GM12878 (cell line): ENCODE data around the gene MED4. TPM values are rescaled to one million over a fixed set of nuclear protein-coding genes. Genes with fewer than 3 reads are reported as not detected.

Experiments used
- ASH2L ChIP-seq: fragments of 300-600, 200-600 bp; sonication (generic); IDR thresholded peaks from 2 replicates; pipeline ENCODE4 v1.6.1; 2017; ENCODE audit warnings: low read depth, mild to moderate bottlenecking, borderline replicate concordance
- JUND ChIP-seq: IDR thresholded peaks from 2 replicates; pipeline ENCODE4 v1.6.1; 2012; ENCODE audit warnings: low read depth, mild to moderate bottlenecking, low read length, improper control_type of control experiment, moderate library complexity
- MYB ChIP-seq: fragments of 150-350 bp; IDR thresholded peaks from 2 replicates; pipeline ENCODE4 v1.6.1; 2014; ENCODE audit warnings: mild to moderate bottlenecking, low read depth, low read length, borderline replicate concordance
- NFYA ChIP-seq: IDR thresholded peaks from 2 replicates; pipeline ENCODE4 v1.6.1; 2011; ENCODE audit warnings: low read depth, mild to moderate bottlenecking, low read length, improper control_type of control experiment, borderline replicate concordance
- RB1 ChIP-seq: fragments of 450-650 bp; formaldehyde crosslinking; IDR thresholded peaks from 2 replicates; pipeline ENCODE4 v1.6.1; 2017; ENCODE audit warnings: mild to moderate bottlenecking, borderline replicate concordance
- ZNF24 ChIP-seq: fragments of 450-650 bp; IDR thresholded peaks from 2 replicates; pipeline ENCODE4 v1.6.1; 2017; ENCODE audit warnings: antibody characterized with exemption, mild to moderate bottlenecking
- polyA plus RNA-seq, 11 experiments: library from polyadenylated mRNA; depleted of rRNA in 4 of 11; unstranded in 6 of 11; stranded (reverse) in 5 of 11; fragments of >200 nt; fragmentation: Nextera tagmentation in 4 of 11; fragmentation: Illumina TruSeq in 1 of 11; extraction: Ambion mirVana in 4 of 11; extraction: Trizol in 1 of 11; gene quantifications; 1 replicate in 1 of 11; 2 replicates in 10 of 11; pipeline versions ENCODE4 v1.2.1 to v1.2.3, GENCODE V29; 2011 to 2016; ENCODE audit warnings: inconsistent platforms in 2 of 11, missing spikeins in 2 of 11, low read depth in 1 of 11
- total RNA-seq, 4 experiments: library from RNA; depleted of rRNA in 3 of 4; stranded (reverse); fragments of >200 nt in 3 of 4; fragmentation: Illumina TruSeq in 1 of 4; extraction: Trizol in 1 of 4; gene quantifications; 2 replicates each; pipeline versions ENCODE4 v1.2.1 to v1.2.3, GENCODE V29; 2013 to 2021
- TF ChIP-seq, protein P1 (sequence below): IDR thresholded peaks from 2 replicates; pipeline ENCODE4 v1.6.1; 2012; ENCODE audit warnings: low read depth, low read length, improper control_type of control experiment
- TF ChIP-seq, protein P2 (sequence below): IDR thresholded peaks from 2 replicates; pipeline ENCODE4 v1.6.1; 2012; ENCODE audit warnings: low read depth, low read length, improper control_type of control experiment
- TF ChIP-seq, protein P3 (sequence below): fragments of 450-650 bp; formaldehyde crosslinking; IDR thresholded peaks from 2 replicates; pipeline ENCODE4 v1.4.0; 2022; ENCODE audit warnings: mild to moderate bottlenecking, moderate library complexity

Gene MED4
- total and polyA plus RNA-seq, 10 of the 15 experiments (the other 5 are each of a cell fraction or from before 2014, with no cell fraction given) = 31.5 to 117 (median 87.4) TPM

DNA sequence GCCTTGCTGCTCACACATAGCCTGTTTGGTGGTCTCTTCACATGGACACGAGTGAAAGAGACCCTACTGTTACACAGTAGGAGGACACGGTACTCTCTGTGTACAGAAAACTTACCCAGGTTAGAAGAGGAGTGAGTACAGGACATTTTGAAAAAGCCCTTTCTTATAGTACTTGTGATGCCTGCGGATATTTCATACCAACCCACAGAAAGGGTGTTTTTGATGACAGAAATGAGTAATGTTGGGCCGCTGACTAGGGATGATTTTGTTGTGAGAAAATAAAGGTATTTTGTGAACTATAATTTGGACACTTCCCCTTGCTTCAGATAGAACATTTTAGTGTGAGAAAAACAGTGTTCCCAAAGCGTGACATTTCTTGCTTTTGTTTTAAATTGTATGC is 39.2 kb downstream of the MED4 start (continued):
- TF ChIP-seq, protein P1, sequence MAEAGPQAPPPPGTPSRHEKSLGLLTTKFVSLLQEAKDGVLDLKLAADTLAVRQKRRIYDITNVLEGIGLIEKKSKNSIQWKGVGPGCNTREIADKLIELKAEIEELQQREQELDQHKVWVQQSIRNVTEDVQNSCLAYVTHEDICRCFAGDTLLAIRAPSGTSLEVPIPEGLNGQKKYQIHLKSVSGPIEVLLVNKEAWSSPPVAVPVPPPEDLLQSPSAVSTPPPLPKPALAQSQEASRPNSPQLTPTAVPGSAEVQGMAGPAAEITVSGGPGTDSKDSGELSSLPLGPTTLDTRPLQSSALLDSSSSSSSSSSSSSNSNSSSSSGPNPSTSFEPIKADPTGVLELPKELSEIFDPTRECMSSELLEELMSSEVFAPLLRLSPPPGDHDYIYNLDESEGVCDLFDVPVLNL = no peak
- TF ChIP-seq, protein P2, sequence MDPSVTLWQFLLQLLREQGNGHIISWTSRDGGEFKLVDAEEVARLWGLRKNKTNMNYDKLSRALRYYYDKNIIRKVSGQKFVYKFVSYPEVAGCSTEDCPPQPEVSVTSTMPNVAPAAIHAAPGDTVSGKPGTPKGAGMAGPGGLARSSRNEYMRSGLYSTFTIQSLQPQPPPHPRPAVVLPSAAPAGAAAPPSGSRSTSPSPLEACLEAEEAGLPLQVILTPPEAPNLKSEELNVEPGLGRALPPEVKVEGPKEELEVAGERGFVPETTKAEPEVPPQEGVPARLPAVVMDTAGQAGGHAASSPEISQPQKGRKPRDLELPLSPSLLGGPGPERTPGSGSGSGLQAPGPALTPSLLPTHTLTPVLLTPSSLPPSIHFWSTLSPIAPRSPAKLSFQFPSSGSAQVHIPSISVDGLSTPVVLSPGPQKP = no peak
- TF ChIP-seq ASH2L (no peak), NFYA (no peak), RB1 (no peak), JUND (no peak), MYB (no peak), ZNF24 (no peak)
- TF ChIP-seq, protein P3, sequence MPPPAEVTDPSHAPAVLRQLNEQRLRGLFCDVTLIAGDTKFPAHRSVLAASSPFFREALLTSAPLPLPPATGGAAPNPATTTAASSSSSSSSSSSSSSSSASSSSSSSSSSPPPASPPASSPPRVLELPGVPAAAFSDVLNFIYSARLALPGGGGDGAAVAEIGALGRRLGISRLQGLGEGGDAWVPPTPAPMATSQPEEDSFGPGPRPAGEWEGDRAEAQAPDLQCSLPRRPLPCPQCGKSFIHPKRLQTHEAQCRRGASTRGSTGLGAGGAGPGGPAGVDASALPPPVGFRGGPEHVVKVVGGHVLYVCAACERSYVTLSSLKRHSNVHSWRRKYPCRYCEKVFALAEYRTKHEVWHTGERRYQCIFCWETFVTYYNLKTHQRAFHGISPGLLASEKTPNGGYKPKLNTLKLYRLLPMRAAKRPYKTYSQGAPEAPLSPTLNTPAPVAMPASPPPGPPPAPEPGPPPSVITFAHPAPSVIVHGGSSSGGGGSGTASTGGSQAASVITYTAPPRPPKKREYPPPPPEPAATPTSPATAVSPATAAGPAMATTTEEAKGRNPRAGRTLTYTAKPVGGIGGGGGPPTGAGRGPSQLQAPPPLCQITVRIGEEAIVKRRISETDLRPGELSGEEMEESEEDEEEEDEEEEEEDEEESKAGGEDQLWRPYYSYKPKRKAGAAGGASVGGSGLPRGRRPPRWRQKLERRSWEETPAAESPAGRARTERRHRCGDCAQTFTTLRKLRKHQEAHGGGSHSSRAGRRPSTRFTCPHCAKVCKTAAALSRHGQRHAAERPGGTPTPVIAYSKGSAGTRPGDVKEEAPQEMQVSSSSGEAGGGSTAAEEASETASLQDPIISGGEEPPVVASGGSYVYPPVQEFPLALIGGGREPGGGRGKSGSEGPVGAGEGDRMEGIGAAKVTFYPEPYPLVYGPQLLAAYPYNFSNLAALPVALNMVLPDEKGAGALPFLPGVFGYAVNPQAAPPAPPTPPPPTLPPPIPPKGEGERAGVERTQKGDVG (CRISPR knock-in tag) = no peak
